Trophoblast cell (in vitro differentiated cells and primary cell): Measurements from ENCODE around the gene STARD13.

Experiments
- DNase-seq, 2 donors: peaks; one replicate each; pipeline ENCODE4 v3.0.0-alpha.2; 2016
- H2AFZ ChIP-seq: 2 replicates; pipeline ENCODE4 v1.6.1; 2013; ENCODE audit warnings: low read length, moderate library complexity, mild to moderate bottlenecking; ENCODE audit not compliant: insufficient read depth, poor library complexity
- H2AK5ac ChIP-seq: 2 replicates; pipeline ENCODE4 v1.6.1; 2013; ENCODE audit warnings: mild to moderate bottlenecking, low read length
- H2BK120ac ChIP-seq: 2 replicates; pipeline ENCODE4 v1.6.1; 2013; ENCODE audit warnings: low read length, mild to moderate bottlenecking, moderate library complexity; ENCODE audit not compliant: insufficient read depth, poor library complexity
- H2BK12ac ChIP-seq: 2 replicates; pipeline ENCODE4 v1.6.1; 2013; ENCODE audit warnings: mild to moderate bottlenecking, low read length, moderate library complexity
- H2BK5ac ChIP-seq: 2 replicates; pipeline ENCODE4 v1.6.1; 2013; ENCODE audit warnings: low read length, low read depth, moderate library complexity, mild to moderate bottlenecking; ENCODE audit not compliant: poor library complexity
- H3K14ac ChIP-seq: 2 replicates; pipeline ENCODE4 v1.6.1; 2013; ENCODE audit warnings: mild to moderate bottlenecking, low read length
- H3K18ac ChIP-seq: 2 replicates; pipeline ENCODE4 v1.6.1; 2013; ENCODE audit warnings: mild to moderate bottlenecking, low read length
- H3K23ac ChIP-seq: 2 replicates; pipeline ENCODE4 v1.6.1; 2013; ENCODE audit warnings: low read length
- H3K27ac ChIP-seq: 2 replicates; pipeline ENCODE4 v1.5.1; 2013; ENCODE audit warnings: low read depth, mild to moderate bottlenecking, inconsistent platforms, low read length, moderate library complexity
- H3K27me3 ChIP-seq: 2 replicates; pipeline ENCODE4 v1.6.1; 2013; ENCODE audit warnings: inconsistent platforms, mild to moderate bottlenecking, low read length, moderate library complexity; ENCODE audit not compliant: insufficient read depth
- H3K36me3 ChIP-seq, 2 experiments: 1 replicate in 1 of 2; 2 replicates in 1 of 2; pipeline ENCODE4 v1.6.1; 2013; ENCODE audit warnings: low read length in 2 of 2, mild to moderate bottlenecking in 2 of 2, moderate library complexity in 1 of 2; ENCODE audit not compliant: insufficient read depth in 2 of 2, control insufficient read depth in 1 of 2
- H3K4ac ChIP-seq: 2 replicates; pipeline ENCODE4 v1.6.1; 2013; ENCODE audit warnings: low read depth, mild to moderate bottlenecking, low read length, moderate library complexity
- H3K4me1 ChIP-seq, 2 experiments: 1 replicate in 1 of 2; 2 replicates in 1 of 2; pipeline ENCODE4 v1.6.1; 2013; ENCODE audit warnings: low read length in 2 of 2, mild to moderate bottlenecking in 2 of 2, moderate library complexity in 1 of 2; ENCODE audit not compliant: insufficient read depth in 2 of 2, control insufficient read depth in 1 of 2
- H3K4me2 ChIP-seq: 2 replicates; pipeline ENCODE4 v1.6.1; 2013; ENCODE audit warnings: inconsistent platforms, mild to moderate bottlenecking, low read length, moderate library complexity
- H3K4me3 ChIP-seq: 2 replicates; pipeline ENCODE4 v1.5.1; 2013; ENCODE audit warnings: mild to moderate bottlenecking, low read depth, low read length, inconsistent platforms
- H3K79me1 ChIP-seq: one replicate; pipeline ENCODE4 v1.6.1; 2013; ENCODE audit warnings: low read length
- H3K79me2 ChIP-seq: 2 replicates; pipeline ENCODE4 v1.6.1; 2013; ENCODE audit warnings: low read length, mild to moderate bottlenecking; ENCODE audit not compliant: control insufficient read depth, insufficient read depth, poor library complexity
- H3K9ac ChIP-seq: 2 replicates; pipeline ENCODE4 v1.6.1; 2013; ENCODE audit warnings: mild to moderate bottlenecking, low read length
- H3K9me3 ChIP-seq: 2 replicates; pipeline ENCODE4 v1.6.1; 2013; ENCODE audit warnings: low read depth, mild to moderate bottlenecking, control low read depth, inconsistent platforms, low read length; ENCODE audit not compliant: insufficient read depth
- H4K12ac ChIP-seq: 2 replicates; pipeline ENCODE4 v1.6.1; 2013; ENCODE audit warnings: low read depth, mild to moderate bottlenecking, low read length, moderate library complexity
- H4K8ac ChIP-seq: 2 replicates; pipeline ENCODE4 v1.6.1; 2013; ENCODE audit warnings: low read depth, mild to moderate bottlenecking, low read length, moderate library complexity
- H4K91ac ChIP-seq: one replicate; pipeline ENCODE4 v1.6.1; 2013; ENCODE audit warnings: low read depth, mild to moderate bottlenecking, low read length, moderate library complexity
- WGBS: extraction: QIAGEN DNeasy Blood & Tissue Kit; methylation state at CpG from one replicate; pipeline ENCODE4 v1.1.7; 2013; ENCODE audit warnings: missing lambda C conversion rate; ENCODE audit not compliant: insufficient read length, insufficient coverage; ENCODE audit errors: extremely low coverage; 5-methylcytosine and 5-hydroxymethylcytosine counted together

The STARD13 gene

DNA sequence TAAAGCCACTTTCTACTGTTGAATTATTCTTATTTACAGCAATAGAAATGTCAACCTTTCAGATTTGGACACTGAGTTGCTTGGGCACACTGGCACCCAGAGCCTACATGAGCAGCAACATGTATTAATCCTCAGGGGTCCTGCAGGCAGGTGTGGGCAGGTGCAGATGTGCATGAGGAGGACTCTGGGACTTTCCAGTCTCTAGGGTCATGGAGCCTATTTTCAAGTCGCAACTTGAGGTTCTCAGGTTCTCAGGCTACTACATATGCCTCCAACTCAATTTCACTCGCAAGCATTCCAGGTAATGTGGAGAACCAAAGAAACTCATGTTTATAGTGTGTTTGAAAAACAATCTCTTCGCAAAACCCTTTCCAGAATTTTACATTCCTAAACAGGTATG, 73.2 kb downstream of the STARD13 start:
- Histone ChIP-seq H4K8ac (no peak overlapping the region), H3K4ac (no peak overlapping the region), H2BK120ac (no peak overlapping the region), H3K18ac (no peak overlapping the region), H2AK5ac (no peak overlapping the region), H2BK5ac (no peak overlapping the region), H3K4me2 (no peak overlapping the region), H2AFZ (no peak overlapping the region), H3K27ac (no peak overlapping the region), H3K9me3 (no peaks in the 10 kb centered on the region), H3K4me3 (no peak overlapping the region), H3K9ac (no peak overlapping the region), H3K4me1 (peaks cover 14 to 19% of the 10 kb centered on the region in 2 experiments), H2BK12ac (no peak overlapping the region), H4K12ac (no peak overlapping the region), H4K91ac (no peak overlapping the region), H3K23ac (no peak overlapping the region), H3K14ac (no peak overlapping the region), H3K79me1 (peaks cover 10% of the 10 kb centered on the region), H3K27me3 (no peaks in the 10 kb centered on the region), H3K79me2 (no peaks in the 10 kb centered on the region), H3K36me3 (no peaks in the 10 kb centered on the region)
- no peak for DNase-seq
- WGBS = no CpG with 5 or more reads among the region's 3 CpGs

GRCh38 chr13:33210090-33210489, 75.5 kb downstream of the STARD13 start:
- Histone ChIP-seq H3K9ac (no peak overlapping the region), H3K79me2 (no peaks in the 10 kb centered on the region), H3K79me1 (peaks cover 5% of the 10 kb centered on the region), H4K8ac (no peak overlapping the region), H3K4ac (no peak overlapping the region), H3K36me3 (no peaks in the 10 kb centered on the region), H2AK5ac (no peak overlapping the region), H3K27me3 (no peaks in the 10 kb centered on the region), H3K4me1 (peaks cover 9 to 11% of the 10 kb centered on the region in 2 experiments), H2BK5ac (no peak overlapping the region), H2AFZ (no peak overlapping the region), H3K14ac (no peak overlapping the region), H2BK120ac (no peak overlapping the region), H3K18ac (no peak overlapping the region), H3K4me3 (no peak overlapping the region), H3K23ac (no peak overlapping the region), H3K4me2 (no peak overlapping the region), H3K9me3 (no peaks in the 10 kb centered on the region), H2BK12ac (no peak overlapping the region), H3K27ac (no peak overlapping the region), H4K12ac (no peak overlapping the region), H4K91ac (no peak overlapping the region)
- no peak for DNase-seq
- no CpG with 5 or more reads among the region's 2 CpGs for whole genome bisulfite sequencing

DNA sequence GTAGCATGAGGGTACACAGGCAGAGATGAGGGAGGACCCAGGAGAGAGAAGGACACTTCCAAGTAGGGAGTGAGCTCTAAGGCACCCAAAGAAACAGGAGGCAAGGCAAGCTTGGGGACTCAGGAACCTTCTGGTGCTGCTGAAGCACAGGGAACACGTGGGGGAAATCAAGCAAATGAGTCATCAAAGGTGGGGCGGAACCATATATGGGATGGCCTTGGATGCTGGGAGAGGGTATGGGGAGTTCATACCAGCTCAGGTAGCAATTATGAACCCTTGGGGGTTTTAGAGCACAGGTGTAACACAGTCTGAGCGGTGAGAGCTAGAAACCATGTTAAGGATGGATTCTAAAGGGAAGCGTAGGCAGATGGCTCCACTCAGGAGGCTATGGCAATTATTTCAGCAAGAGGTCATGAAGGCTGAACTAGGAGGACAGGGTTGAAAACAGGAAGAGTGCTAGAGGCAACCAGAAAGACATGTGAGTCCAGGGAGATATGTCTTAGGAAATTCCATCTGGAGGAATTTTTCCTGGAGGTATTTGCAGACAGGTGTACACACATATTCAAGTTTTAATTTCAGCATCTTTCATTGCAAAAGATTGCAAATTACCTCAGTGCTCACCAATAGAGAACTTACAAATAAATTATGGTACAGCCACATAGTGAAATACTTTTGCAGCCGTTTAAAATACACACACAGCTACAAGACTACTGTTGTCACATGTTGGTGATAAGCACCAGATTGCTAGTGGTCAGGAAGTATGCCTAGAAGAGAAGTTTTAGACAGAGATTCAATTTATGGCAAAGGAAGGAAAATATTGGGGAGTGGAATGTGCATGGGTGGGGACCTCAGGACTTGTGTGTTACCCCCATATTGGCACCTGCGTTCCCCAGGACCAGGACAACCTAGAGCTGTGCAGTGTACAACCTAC, 77.0 kb downstream of the STARD13 start:
- H3K79me2 ChIP-seq = no peaks in the 10 kb centered on the region

GRCh38 chr13:33207615-33207961, 78.0 kb downstream of the STARD13 start:
- Histone ChIP-seq H2AK5ac (no peak overlapping the region), H3K4ac (no peak overlapping the region), H3K9ac (no peak overlapping the region), H3K23ac (no peak overlapping the region), H3K79me2 (no peaks in the 10 kb centered on the region), H3K4me3 (no peak overlapping the region), H4K12ac (no peak overlapping the region), H4K91ac (no peak overlapping the region), H3K9me3 (no peaks in the 10 kb centered on the region), H3K14ac (no peak overlapping the region), H3K36me3 (peaks cover 0 to 1% of the 10 kb centered on the region in 2 experiments), H2BK12ac (no peak overlapping the region), H3K79me1 (peaks cover 5% of the 10 kb centered on the region), H2BK5ac (no peak overlapping the region), H2BK120ac (no peak overlapping the region), H2AFZ (no peak overlapping the region), H3K18ac (no peak overlapping the region), H4K8ac (no peak overlapping the region), H3K4me1 (peaks cover 6 to 9% of the 10 kb centered on the region in 2 experiments), H3K27ac (no peak overlapping the region), H3K4me2 (no peak overlapping the region), H3K27me3 (no peaks in the 10 kb centered on the region)
- DNase-seq = peak in 1 of 2 donors; percentile 35
- no CpG with 5 or more reads among the region's 3 CpGs for WGBS

More for the DNA sequence above, 77.0 kb downstream of the STARD13 start:
- H3K79me1 ChIP-seq = peaks cover 5% of the 10 kb centered on the region
- H3K36me3 ChIP-seq = peaks cover 0 to 1% of the 10 kb centered on the region in 2 experiments
- H3K23ac ChIP-seq = peak overlapping the region; percentile 22
- H2BK5ac ChIP-seq = no peak overlapping the region
- peak overlapping the region; percentile 9 for H3K4me3 ChIP-seq
- no peak overlapping the region for H2AK5ac ChIP-seq
- no CpG with 5 or more reads among the region's 6 CpGs for WGBS
- H3K4ac ChIP-seq = no peak overlapping the region
- peaks cover 9 to 11% of the 10 kb centered on the region in 2 experiments for H3K4me1 ChIP-seq
- H4K8ac ChIP-seq = peak overlapping the region; percentile 3
- H3K4me2 ChIP-seq = no peak overlapping the region
- H4K91ac ChIP-seq = peak overlapping the region; percentile 27
- peak overlapping the region; percentile 13 for H2BK12ac ChIP-seq
- no peak overlapping the region for H3K14ac ChIP-seq
- H3K18ac ChIP-seq = peak overlapping the region; percentile 53
- H3K27me3 ChIP-seq = no peaks in the 10 kb centered on the region
- no peak overlapping the region for H4K12ac ChIP-seq
- H3K27ac ChIP-seq = peak overlapping the region; percentile 35
- no peaks in the 10 kb centered on the region for H3K9me3 ChIP-seq
- no peak overlapping the region for H2BK120ac ChIP-seq
- peak; percentile 67 to 94 for DNase-seq
- H2AFZ ChIP-seq = no peak overlapping the region
- H3K9ac ChIP-seq = no peak overlapping the region
